SK-N-MC (cell line): ENCODE data around the gene COPZ1.
"Not testable (repeated sequence)": the region's sequence is repeated elsewhere in the genome, so short reads cannot be mapped to it uniquely, and the experiment has no call there.

Experiments used
- EZH2 ChIP-seq: fragments of 200-600 bp; sonication (generic); IDR thresholded peaks from one replicate; pipeline ENCODE4 v1.6.1; 2017; ENCODE audit warnings: antibody characterized with exemption
- FOXP2 ChIP-seq: optimal IDR thresholded peaks from 2 replicates; pipeline ENCODE3; 2011; ENCODE audit warnings: mild to moderate bottlenecking, moderate library complexity; ENCODE audit not compliant: insufficient read depth; ENCODE audit errors: extremely low read length, control extremely low read depth

GRCh38 chr12:54284070-54284780 is 40.7 kb upstream of the COPZ1 start:
- TF ChIP-seq EZH2, FOXP2: not testable (repeated sequence)
